Thyroid gland (tissue), 4 donors: Measurements from ENCODE around the gene PRRC1.

Source experiments
- CTCF ChIP-seq, 6 experiments: fragments of 200-600 bp in 3 of 6; fragments of 450-650 bp in 3 of 6; sonication (generic) in 3 of 6; IDR thresholded peaks; one replicate each; pipeline ENCODE4 v1.5.1; 2016 to 2019; ENCODE audit warnings: antibody characterized with exemption in 6 of 6, mild to moderate bottlenecking in 2 of 6, inconsistent platforms in 1 of 6, moderate library complexity in 1 of 6
- POLR2A ChIP-seq, 2 donors: fragments of 450-650 bp; IDR thresholded peaks; one replicate each; pipeline ENCODE4 v1.6.1; 2017; ENCODE audit warnings: antibody characterized with exemption in 2 of 2, mild to moderate bottlenecking in 2 of 2, moderate library complexity in 1 of 2

DNA sequence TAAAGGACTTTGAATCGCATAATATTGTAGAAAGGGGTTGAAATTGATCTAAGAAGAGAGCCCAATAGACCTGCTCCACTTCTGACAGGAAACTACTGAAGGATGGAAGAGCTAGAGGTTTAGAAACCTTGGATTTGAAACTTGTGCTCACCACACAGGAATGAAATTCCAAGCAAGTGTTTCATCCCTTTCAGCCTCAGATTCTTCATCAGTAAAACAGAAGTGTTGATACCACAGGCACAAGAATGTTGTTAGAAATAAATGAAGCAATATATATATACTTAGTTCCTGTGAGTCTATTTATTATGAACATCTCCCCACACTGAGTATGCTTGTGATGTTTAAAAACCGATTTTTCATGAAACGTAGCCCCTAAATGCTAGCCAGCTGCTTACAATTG lies 43.8 kb downstream of the PRRC1 start:
- TF ChIP-seq POLR2A (IDR thresholded peaks at IDR 0.05) (no peak), CTCF (IDR thresholded peaks at IDR 0.05) (no peak)
